ENCODE measurements around the gene PRICKLE4.

DNA sequence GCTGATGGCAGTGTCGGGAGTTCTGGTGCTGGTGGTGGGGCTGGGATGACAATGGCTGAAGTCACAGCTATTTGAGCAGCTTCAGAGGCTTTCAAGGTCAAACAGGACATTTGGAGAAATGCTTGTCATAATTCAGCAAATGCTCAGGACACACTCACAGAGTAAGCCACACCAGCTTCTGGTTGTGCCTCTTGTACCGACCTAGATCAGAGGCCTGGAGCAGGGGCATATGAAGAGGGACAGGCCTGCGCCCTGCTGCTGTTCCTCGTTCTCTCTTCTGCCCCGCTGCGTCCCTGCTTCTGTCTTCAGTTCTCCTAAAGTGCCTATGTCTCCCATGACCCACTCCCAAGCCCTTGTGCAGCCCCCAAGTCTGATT lies 32.5 kb upstream of the PRICKLE4 start:
- TF ChIP-seq CTCF (IDR thresholded peaks at IDR 0.05): no peak
- TF ChIP-seq EZH2 (IDR thresholded peaks at IDR 0.05; ENCODE audit: borderline replicate concordance, insufficient read depth, low read depth, low read length, poor library complexity, severe bottlenecking): no peak

Measured in B cell (primary cell).